ENCODE results near the gene NKD1. TPM values are rescaled to one million over a fixed set of nuclear protein-coding genes. Genes with fewer than 3 reads are reported as not detected.

The NKD1 gene
- polyA plus RNA-seq, 2 donors, result 1.1 to 2.0 TPM

- H3K4me3 ChIP-seq (ENCODE audit: low read depth in 1 of 2, low read length in 2 of 2), result no peak overlapping the region
- H3K27me3 ChIP-seq (ENCODE audit: control insufficient read depth in 1 of 2, insufficient read depth in 2 of 2, low read length in 2 of 2), result no peaks in the 10 kb centered on the region
- peaks cover 0 to 9% of the 10 kb centered on the region in 2 donors for H3K4me1 ChIP-seq (ENCODE audit: control insufficient read depth in 2 of 2, insufficient read depth in 2 of 2, low read length in 1 of 2)
- no peaks in the 10 kb centered on the region for H3K9me3 ChIP-seq (ENCODE audit: control insufficient read depth in 2 of 2, insufficient read depth in 1 of 2, low read depth in 1 of 2, low read length in 1 of 2)
- H3K36me3 ChIP-seq (ENCODE audit: control insufficient read depth in 2 of 2, insufficient read depth in 2 of 2, low read length in 1 of 2), result no peaks in the 10 kb centered on the region
- H3K27ac ChIP-seq (ENCODE audit: low read depth in 2 of 2, low read length in 1 of 2), result peak overlapping the region; percentile 60 to 69
- WGBS, 2 donors, result 86 to 89% methylated on average over 10 of the region's 10 CpGs
These were observed 64.0 kb downstream of the NKD1 start for GRCh38 chr16:50611995-50612848.

- Histone ChIP-seq H3K4me3 (ENCODE audit: low read depth in 1 of 2, low read length in 2 of 2) (no peak overlapping the region), H3K27ac (ENCODE audit: low read depth in 2 of 2, low read length in 1 of 2) (peak overlapping the region; percentile 60 to 69), H3K4me1 (ENCODE audit: control insufficient read depth in 2 of 2, insufficient read depth in 2 of 2, low read length in 1 of 2) (peaks cover 0 to 9% of the 10 kb centered on the region in 2 donors), H3K36me3 (ENCODE audit: control insufficient read depth in 2 of 2, insufficient read depth in 2 of 2, low read length in 1 of 2) (no peaks in the 10 kb centered on the region), H3K9me3 (ENCODE audit: control insufficient read depth in 2 of 2, insufficient read depth in 1 of 2, low read depth in 1 of 2, low read length in 1 of 2) (no peaks in the 10 kb centered on the region), H3K27me3 (ENCODE audit: control insufficient read depth in 1 of 2, insufficient read depth in 2 of 2, low read length in 2 of 2) (no peaks in the 10 kb centered on the region)
- 79 to 81% methylated on average over 6 of the region's 6 CpGs for WGBS, 2 donors
These were observed 64.6 kb downstream of the NKD1 start for GRCh38 chr16:50612849-50613198.

- no peaks in the 10 kb centered on the region for H3K9me3 ChIP-seq (ENCODE audit: control insufficient read depth in 2 of 2, insufficient read depth in 1 of 2, low read depth in 1 of 2, low read length in 1 of 2)
- H3K27ac ChIP-seq (ENCODE audit: low read depth in 2 of 2, low read length in 1 of 2), result peak overlapping the region; percentile 60 to 69
- no peak overlapping the region for H3K4me3 ChIP-seq (ENCODE audit: low read depth in 1 of 2, low read length in 2 of 2)
- H3K4me1 ChIP-seq (ENCODE audit: control insufficient read depth in 2 of 2, insufficient read depth in 2 of 2, low read length in 1 of 2), result peaks cover 0 to 9% of the 10 kb centered on the region in 2 donors
- H3K27me3 ChIP-seq (ENCODE audit: control insufficient read depth in 1 of 2, insufficient read depth in 2 of 2, low read length in 2 of 2), result no peaks in the 10 kb centered on the region
- 51 to 63% methylated on average over 20 of the region's 20 CpGs for WGBS, 2 donors
- no peaks in the 10 kb centered on the region for H3K36me3 ChIP-seq (ENCODE audit: control insufficient read depth in 2 of 2, insufficient read depth in 2 of 2, low read length in 1 of 2)
These were observed 65.2 kb downstream of the NKD1 start for GRCh38 chr16:50613281-50613963.

GRCh38 chr16:50613964-50614474 is 65.8 kb downstream of the NKD1 start:
- no peak overlapping the region for H3K4me3 ChIP-seq (ENCODE audit: low read depth in 1 of 2, low read length in 2 of 2)
- H3K9me3 ChIP-seq (ENCODE audit: control insufficient read depth in 2 of 2, insufficient read depth in 1 of 2, low read depth in 1 of 2, low read length in 1 of 2), result no peaks in the 10 kb centered on the region
- 75% methylated on average over 7 of the region's 7 CpGs for WGBS, 2 donors
- peaks cover 0 to 9% of the 10 kb centered on the region in 2 donors for H3K4me1 ChIP-seq (ENCODE audit: control insufficient read depth in 2 of 2, insufficient read depth in 2 of 2, low read length in 1 of 2)
- peak overlapping the region; percentile 54 to 83 for H3K27ac ChIP-seq (ENCODE audit: low read depth in 2 of 2, low read length in 1 of 2)
- H3K27me3 ChIP-seq (ENCODE audit: control insufficient read depth in 1 of 2, insufficient read depth in 2 of 2, low read length in 2 of 2), result no peaks in the 10 kb centered on the region
- no peaks in the 10 kb centered on the region for H3K36me3 ChIP-seq (ENCODE audit: control insufficient read depth in 2 of 2, insufficient read depth in 2 of 2, low read length in 1 of 2)

GRCh38 chr16:50614955-50615724 is 66.9 kb downstream of the NKD1 start:
- peaks cover 0 to 9% of the 10 kb centered on the region in 2 donors for H3K4me1 ChIP-seq (ENCODE audit: control insufficient read depth in 2 of 2, insufficient read depth in 2 of 2, low read length in 1 of 2)
- no peak overlapping the region for H3K27ac ChIP-seq (ENCODE audit: low read depth in 2 of 2, low read length in 1 of 2)
- H3K4me3 ChIP-seq (ENCODE audit: low read depth in 1 of 2, low read length in 2 of 2), result no peak overlapping the region
- H3K36me3 ChIP-seq (ENCODE audit: control insufficient read depth in 2 of 2, insufficient read depth in 2 of 2, low read length in 1 of 2), result no peaks in the 10 kb centered on the region
- WGBS, 2 donors, result 65 to 73% methylated on average over 7 of the region's 7 CpGs
- H3K27me3 ChIP-seq (ENCODE audit: control insufficient read depth in 1 of 2, insufficient read depth in 2 of 2, low read length in 2 of 2), result no peaks in the 10 kb centered on the region
- no peaks in the 10 kb centered on the region for H3K9me3 ChIP-seq (ENCODE audit: control insufficient read depth in 2 of 2, insufficient read depth in 1 of 2, low read depth in 1 of 2, low read length in 1 of 2)

GRCh38 chr16:50615891-50616290 is 67.7 kb downstream of the NKD1 start:
- no peak overlapping the region for H3K4me3 ChIP-seq (ENCODE audit: low read depth in 1 of 2, low read length in 2 of 2)
- H3K27me3 ChIP-seq (ENCODE audit: control insufficient read depth in 1 of 2, insufficient read depth in 2 of 2, low read length in 2 of 2), result no peaks in the 10 kb centered on the region
- H3K9me3 ChIP-seq (ENCODE audit: control insufficient read depth in 2 of 2, insufficient read depth in 1 of 2, low read depth in 1 of 2, low read length in 1 of 2), result no peaks in the 10 kb centered on the region
- H3K27ac ChIP-seq (ENCODE audit: low read depth in 2 of 2, low read length in 1 of 2), result no peak overlapping the region
- peaks cover 0 to 10% of the 10 kb centered on the region in 2 donors for H3K4me1 ChIP-seq (ENCODE audit: control insufficient read depth in 2 of 2, insufficient read depth in 2 of 2, low read length in 1 of 2)
- H3K36me3 ChIP-seq (ENCODE audit: control insufficient read depth in 2 of 2, insufficient read depth in 2 of 2, low read length in 1 of 2), result no peaks in the 10 kb centered on the region
- 33 to 41% methylated on average over 5 of the region's 5 CpGs for WGBS, 2 donors

GRCh38 chr16:50616386-50616785 is 68.2 kb downstream of the NKD1 start:
- Histone ChIP-seq H3K4me3 (ENCODE audit: low read depth in 1 of 2, low read length in 2 of 2) (no peak overlapping the region), H3K27me3 (ENCODE audit: control insufficient read depth in 1 of 2, insufficient read depth in 2 of 2, low read length in 2 of 2) (no peaks in the 10 kb centered on the region), H3K27ac (ENCODE audit: low read depth in 2 of 2, low read length in 1 of 2) (no peak overlapping the region), H3K9me3 (ENCODE audit: control insufficient read depth in 2 of 2, insufficient read depth in 1 of 2, low read depth in 1 of 2, low read length in 1 of 2) (no peaks in the 10 kb centered on the region), H3K36me3 (ENCODE audit: control insufficient read depth in 2 of 2, insufficient read depth in 2 of 2, low read length in 1 of 2) (no peaks in the 10 kb centered on the region), H3K4me1 (ENCODE audit: control insufficient read depth in 2 of 2, insufficient read depth in 2 of 2, low read length in 1 of 2) (peaks cover 0 to 11% of the 10 kb centered on the region in 2 donors)
- 66 to 70% methylated on average over 6 of the region's 6 CpGs for WGBS, 2 donors

- Histone ChIP-seq H3K27ac (ENCODE audit: low read depth in 2 of 2, low read length in 1 of 2) (peak overlapping the region in 1 of 2 donors; percentile 53), H3K27me3 (ENCODE audit: control insufficient read depth in 1 of 2, insufficient read depth in 2 of 2, low read length in 2 of 2) (no peaks in the 10 kb centered on the region), H3K9me3 (ENCODE audit: control insufficient read depth in 2 of 2, insufficient read depth in 1 of 2, low read depth in 1 of 2, low read length in 1 of 2) (no peaks in the 10 kb centered on the region), H3K4me1 (ENCODE audit: control insufficient read depth in 2 of 2, insufficient read depth in 2 of 2, low read length in 1 of 2) (peaks cover 0 to 11% of the 10 kb centered on the region in 2 donors), H3K4me3 (ENCODE audit: low read depth in 1 of 2, low read length in 2 of 2) (no peak overlapping the region), H3K36me3 (ENCODE audit: control insufficient read depth in 2 of 2, insufficient read depth in 2 of 2, low read length in 1 of 2) (no peaks in the 10 kb centered on the region)
- 48 to 67% methylated on average over 11 of the region's 11 CpGs for WGBS, 2 donors
These were observed 68.9 kb downstream of the NKD1 start for GRCh38 chr16:50616883-50617645.
